ENCODE measurements around the gene SAMD10. TPM values are rescaled to one million over a fixed set of nuclear protein-coding genes. Genes with fewer than 3 reads are reported as not detected.

SAMD10 gene
- total RNA-seq, 1 donor from 2014 or later, result 9.0 TPM

DNA sequence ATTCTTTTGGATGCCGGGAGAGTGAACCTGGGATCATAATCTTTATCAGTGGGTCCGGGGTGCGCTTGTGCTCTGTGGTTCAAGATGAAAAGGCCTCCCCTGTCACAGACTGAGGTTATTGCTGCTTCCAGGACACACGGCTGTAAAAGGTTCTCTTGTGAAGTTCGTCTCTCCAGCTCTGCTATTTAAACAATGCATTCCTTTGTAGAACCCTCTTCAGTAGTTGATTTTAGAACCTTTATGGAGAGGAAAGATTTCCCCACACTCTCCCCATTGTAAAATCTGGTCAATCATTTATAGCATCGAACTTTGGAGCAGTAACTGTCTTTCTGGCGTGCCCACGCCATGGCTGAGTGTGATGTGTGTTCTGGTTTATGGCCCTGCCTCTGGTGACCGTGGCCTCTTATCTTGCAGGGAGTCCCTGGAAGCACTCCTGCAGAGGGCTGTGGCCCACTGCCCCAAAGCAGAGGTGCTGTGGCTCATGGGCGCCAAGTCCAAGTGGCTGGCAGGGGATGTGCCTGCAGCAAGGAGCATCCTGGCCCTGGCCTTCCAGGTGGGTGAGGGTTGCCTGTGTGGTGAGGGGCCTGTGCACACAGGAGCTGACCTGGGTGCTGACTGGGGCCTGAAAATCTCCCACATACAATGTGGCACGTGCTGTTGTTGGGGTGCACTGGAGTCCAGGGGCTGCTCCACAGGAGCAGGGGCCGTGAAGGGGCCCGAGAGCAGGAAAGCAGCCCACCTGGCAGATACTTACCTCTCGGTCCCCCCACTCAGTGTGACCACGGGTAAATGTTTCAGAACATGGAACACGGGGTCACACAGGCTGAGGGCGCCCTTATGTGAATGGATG, 44.9 kb upstream of the SAMD10 start:
- POLR2A ChIA-PET, result interaction anchor here (0.6 kb wide), 1 partner anchor 540 kb away, joined by 3 read pairs; no protein-coding TSS in a partner anchor
- TF ChIP-seq, protein P1, sequence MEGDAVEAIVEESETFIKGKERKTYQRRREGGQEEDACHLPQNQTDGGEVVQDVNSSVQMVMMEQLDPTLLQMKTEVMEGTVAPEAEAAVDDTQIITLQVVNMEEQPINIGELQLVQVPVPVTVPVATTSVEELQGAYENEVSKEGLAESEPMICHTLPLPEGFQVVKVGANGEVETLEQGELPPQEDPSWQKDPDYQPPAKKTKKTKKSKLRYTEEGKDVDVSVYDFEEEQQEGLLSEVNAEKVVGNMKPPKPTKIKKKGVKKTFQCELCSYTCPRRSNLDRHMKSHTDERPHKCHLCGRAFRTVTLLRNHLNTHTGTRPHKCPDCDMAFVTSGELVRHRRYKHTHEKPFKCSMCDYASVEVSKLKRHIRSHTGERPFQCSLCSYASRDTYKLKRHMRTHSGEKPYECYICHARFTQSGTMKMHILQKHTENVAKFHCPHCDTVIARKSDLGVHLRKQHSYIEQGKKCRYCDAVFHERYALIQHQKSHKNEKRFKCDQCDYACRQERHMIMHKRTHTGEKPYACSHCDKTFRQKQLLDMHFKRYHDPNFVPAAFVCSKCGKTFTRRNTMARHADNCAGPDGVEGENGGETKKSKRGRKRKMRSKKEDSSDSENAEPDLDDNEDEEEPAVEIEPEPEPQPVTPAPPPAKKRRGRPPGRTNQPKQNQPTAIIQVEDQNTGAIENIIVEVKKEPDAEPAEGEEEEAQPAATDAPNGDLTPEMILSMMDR (IDR thresholded peaks at IDR 0.05), result no peak
- Mint-ChIP-seq H3K36me3 (ENCODE audit: low read depth) (peaks cover 85% of the 10 kb centered on the region), H3K4me1 (no peaks in the 10 kb centered on the region), H3K27me3 (no peaks in the 10 kb centered on the region), H3K4me3 (no peak overlapping the region), H3K27ac (no peak overlapping the region), H3K9me3 (no peaks in the 10 kb centered on the region)
- CTCF ChIA-PET, result no interaction called here
- no peak for ATAC-seq (ENCODE audit: low read depth)
- DNase-seq, result no peak
- intact Hi-C loops (cut with micrococcal nuclease), result no loop called here

DNA sequence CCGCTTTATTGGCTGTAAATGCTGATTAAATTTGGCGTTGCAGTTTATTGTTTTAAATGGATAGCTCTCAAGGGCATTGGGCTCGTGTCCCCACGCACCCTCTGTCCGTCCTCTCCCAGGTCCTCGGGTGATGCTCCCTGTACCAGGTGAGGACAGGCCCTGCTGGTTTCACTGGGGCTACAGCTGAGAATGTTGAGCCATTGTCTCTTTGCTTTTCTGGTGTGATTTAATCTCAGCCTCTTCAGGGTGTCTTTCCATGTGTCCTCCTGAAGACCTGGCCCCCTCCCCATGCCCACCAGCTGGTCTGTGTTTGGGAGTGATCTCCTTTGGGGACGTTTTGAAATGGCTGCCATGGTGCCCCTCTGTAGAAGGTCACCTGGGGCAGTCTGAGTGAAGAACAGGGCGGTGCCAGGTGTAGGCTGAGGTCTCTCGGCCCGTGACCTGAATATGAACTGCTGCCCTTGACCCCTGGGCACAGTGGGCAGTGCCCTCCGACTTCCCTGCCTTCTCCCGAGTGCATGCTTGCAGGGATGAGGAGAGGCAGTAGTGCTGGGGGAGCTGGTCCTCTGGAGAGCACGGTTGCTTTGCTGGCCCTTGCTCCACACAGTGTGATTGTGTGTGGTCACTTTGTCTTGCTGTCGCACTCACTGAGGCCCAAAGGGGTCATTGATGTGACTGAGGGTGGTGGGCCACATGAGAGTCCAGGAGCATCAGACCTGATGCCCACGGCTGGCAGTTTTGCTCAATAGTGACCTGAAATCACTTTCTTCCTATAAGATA, 44.1 kb upstream of the SAMD10 start:
- no peak overlapping the region for H3K4me3 Mint-ChIP-seq
- TF ChIP-seq, protein P1 (IDR thresholded peaks at IDR 0.05), result no peak
- DNase-seq (no peak), ATAC-seq (ENCODE audit: low read depth) (no peak)
- intact Hi-C loops (cut with micrococcal nuclease), result no loop called here
- no peaks in the 10 kb centered on the region for H3K9me3 Mint-ChIP-seq
- POLR2A ChIA-PET, result interaction anchor here (0.6 kb wide), 1 partner anchor 539 kb away, joined by 3 read pairs; no protein-coding TSS in a partner anchor
- no peak overlapping the region for H3K27ac Mint-ChIP-seq
- CTCF ChIA-PET, result no interaction called here
- no peaks in the 10 kb centered on the region for H3K4me1 Mint-ChIP-seq
- peaks cover 87% of the 10 kb centered on the region for H3K36me3 Mint-ChIP-seq (ENCODE audit: low read depth)
- H3K27me3 Mint-ChIP-seq, result no peaks in the 10 kb centered on the region

DNA sequence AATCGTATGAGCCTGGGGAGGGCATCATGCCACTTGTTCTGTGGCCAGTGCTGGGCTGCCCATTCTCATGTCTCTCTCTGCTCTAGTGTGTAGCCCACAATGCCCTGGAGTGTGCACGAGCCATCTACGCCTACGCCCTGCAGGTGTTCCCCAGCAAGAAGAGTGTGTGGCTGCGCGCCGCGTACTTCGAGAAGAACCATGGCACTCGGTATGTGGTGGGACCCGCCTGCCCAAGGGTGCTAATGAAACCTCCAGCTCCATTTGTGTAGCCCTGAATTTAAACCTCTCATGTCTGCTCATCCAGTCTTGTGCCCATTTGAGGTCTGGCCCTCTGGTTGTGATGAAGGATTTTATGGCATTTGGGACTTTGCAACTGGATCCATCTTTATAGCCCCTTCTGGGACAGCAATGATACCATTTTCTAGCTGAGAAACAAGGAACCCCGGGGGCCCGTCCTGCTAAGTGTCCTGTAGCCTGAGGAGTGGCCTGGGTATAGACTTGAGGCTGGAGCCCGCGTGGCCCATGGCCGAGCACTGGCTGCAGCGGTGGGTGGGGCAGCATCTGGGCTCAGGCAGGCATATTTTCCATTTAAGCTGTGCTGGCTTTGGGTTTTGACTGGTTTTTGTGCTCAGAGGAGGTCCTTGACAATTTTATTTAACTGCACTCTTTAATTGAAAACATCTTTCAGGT, 43.4 kb upstream of the SAMD10 start:
- no peak for DNase-seq
- intact Hi-C loops (cut with micrococcal nuclease), result no loop called here
- POLR2A ChIA-PET, result no interaction called here
- Mint-ChIP-seq H3K36me3 (ENCODE audit: low read depth) (peaks cover 87% of the 10 kb centered on the region), H3K27ac (no peak overlapping the region), H3K4me1 (no peaks in the 10 kb centered on the region), H3K4me3 (no peak overlapping the region), H3K9me3 (no peaks in the 10 kb centered on the region), H3K27me3 (no peaks in the 10 kb centered on the region)
- ATAC-seq (ENCODE audit: low read depth), result no peak
- CTCF ChIA-PET, result no interaction called here
- TF ChIP-seq, protein P1 (IDR thresholded peaks at IDR 0.05), result no peak

DNA sequence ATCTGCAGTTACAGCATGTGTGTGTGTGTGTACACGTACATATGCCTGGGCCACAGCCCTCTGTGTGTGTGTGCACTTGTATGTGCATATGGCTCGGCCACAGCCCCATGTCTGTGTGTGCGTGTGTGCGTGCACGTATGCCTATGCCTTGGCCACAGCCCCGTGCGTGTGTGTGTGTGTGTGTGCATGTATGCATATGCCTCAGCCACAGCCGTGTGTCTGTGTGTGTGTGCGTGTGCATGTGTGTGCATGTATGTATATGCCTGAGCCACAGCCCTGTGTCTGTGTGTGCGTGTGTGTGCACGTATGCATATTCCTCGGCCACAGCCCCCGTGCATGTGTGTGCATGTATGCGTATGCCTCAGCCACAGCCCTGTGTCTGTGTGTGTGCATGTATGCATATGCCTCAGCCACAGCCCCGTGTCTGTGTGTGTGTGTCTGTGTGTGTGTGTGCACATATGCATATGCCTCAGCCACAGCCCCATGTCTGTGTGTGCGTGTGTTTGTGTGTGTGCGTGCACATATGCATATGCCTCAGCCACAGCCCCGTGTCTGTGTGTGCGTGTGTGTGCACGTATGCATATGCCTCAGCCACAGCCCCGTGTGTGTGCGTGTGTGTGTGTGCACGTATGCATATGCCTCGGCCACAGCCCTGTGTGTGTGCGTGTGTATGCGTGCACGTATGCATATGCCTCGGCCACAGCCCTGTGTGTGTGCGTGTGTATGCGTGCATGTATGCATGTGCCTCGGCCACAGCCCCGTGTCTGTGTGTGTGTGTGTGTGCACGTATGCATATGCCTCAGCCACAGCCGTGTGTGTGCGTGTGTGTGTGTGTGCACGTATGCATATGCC, 41.9 kb upstream of the SAMD10 start:
- intact Hi-C loops (cut with micrococcal nuclease), result no loop called here
- no peaks in the 10 kb centered on the region for H3K9me3 Mint-ChIP-seq
- TF ChIP-seq, protein P1 (IDR thresholded peaks at IDR 0.05), result no peak
- ChIA-PET POLR2A (no interaction called here), CTCF (no interaction called here)
- H3K4me3 Mint-ChIP-seq, result no peak overlapping the region
- H3K36me3 Mint-ChIP-seq (ENCODE audit: low read depth), result peaks cover 79% of the 10 kb centered on the region
- no peaks in the 10 kb centered on the region for H3K27me3 Mint-ChIP-seq
- no peak overlapping the region for H3K27ac Mint-ChIP-seq
- H3K4me1 Mint-ChIP-seq, result no peaks in the 10 kb centered on the region
- DNase-seq, result no peak
- no peak for ATAC-seq (ENCODE audit: low read depth)

All from activated B cell treated with CpG ODN at 0.5 μM for 24 hours (primary cell).